Activated T-helper 17 cell treated with anti-CD3 and anti-CD28 coated beads, Interleukin-2, amount 50 U/mL, for 72 hours (primary cell): ENCODE results near the gene LTB4R2. TPM values are rescaled to one million over a fixed set of nuclear protein-coding genes. Genes with fewer than 3 reads are reported as not detected.

ENCODE experiments used
- ATAC-seq: fragments of 150-1000 bp; cut with Tn5 transposase; replicated peaks from 2 replicates; pipeline ENCODE4 v1.10.0; 2021; ENCODE audit warnings: mild to moderate bottlenecking, moderate library complexity
- H3K27ac Mint-ChIP-seq: one replicate; pipeline ENCODE4 v1.8.0; 2022; ENCODE audit warnings: mixed read lengths
- H3K27me3 Mint-ChIP-seq: one replicate; pipeline ENCODE4 v1.8.0; 2022; ENCODE audit warnings: mixed read lengths
- H3K36me3 Mint-ChIP-seq: one replicate; pipeline ENCODE4 v1.8.0; 2022; ENCODE audit warnings: low read depth, mild to moderate bottlenecking, mixed read lengths
- H3K4me1 Mint-ChIP-seq: one replicate; pipeline ENCODE4 v1.8.0; 2022; ENCODE audit warnings: mixed read lengths
- H3K4me3 Mint-ChIP-seq: one replicate; pipeline ENCODE4 v1.8.0; 2022; ENCODE audit warnings: mild to moderate bottlenecking, mixed read lengths
- H3K9me3 Mint-ChIP-seq: one replicate; pipeline ENCODE4 v1.8.0; 2022; ENCODE audit warnings: mixed read lengths
- total RNA-seq, 2 donors: library from RNA; stranded (reverse); gene quantifications; one replicate each; pipeline ENCODE4 v1.2.3, GENCODE V29; 2022

Gene LTB4R2
- total RNA-seq, 2 donors from 2014 or later: 8.7 to 13.5 TPM

DNA sequence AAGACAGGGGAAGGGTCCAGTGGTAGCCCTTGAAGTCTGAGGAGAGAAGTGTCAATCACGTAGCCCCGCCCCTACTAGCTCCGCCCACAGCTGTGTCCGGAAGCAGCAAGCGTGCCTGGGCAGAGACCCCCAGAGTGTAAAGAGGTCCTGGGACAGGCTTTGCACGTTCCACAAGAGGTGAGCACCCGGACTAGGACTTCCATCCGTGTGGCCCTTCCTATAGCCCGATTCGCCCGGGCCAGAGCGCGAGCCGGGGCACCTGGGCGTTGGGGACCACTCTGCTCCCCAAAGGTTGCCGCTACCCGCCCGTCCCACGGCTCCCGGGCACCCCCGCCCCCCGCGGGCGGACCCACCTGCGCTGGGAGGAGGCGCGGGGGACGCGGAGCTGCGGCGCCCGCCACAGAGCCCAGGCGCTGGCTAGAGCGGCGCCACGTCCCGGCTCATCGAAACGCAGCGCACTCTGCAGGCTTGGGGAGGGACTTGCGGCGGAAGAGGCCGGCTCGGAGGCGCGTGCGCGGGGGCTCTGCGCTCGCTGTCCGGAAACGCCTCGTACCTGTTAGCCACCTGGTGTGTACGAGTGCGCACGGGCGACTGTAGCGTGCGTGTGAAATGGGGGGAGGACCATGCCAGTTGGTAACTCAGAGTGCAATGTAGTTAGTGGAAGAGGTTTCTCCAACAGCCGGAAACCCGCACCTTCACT, 38.7 kb upstream of the LTB4R2 start, which contains the start of gene RABGGTA:
Gene RABGGTA (minus strand): TSS at position 464 of the 700 bp plus-strand sequence. CDS start 482 bp downstream, outside the sequence.
- Mint-ChIP-seq H3K4me1 (peaks cover 34% of the 10 kb centered on the region), H3K27me3 (no peaks in the 10 kb centered on the region), H3K9me3 (no peaks in the 10 kb centered on the region)

GRCh38 chr14:24271834-24272263, 38.1 kb upstream of the LTB4R2 start:
- peak overlapping the region; percentile 95 for H3K27ac Mint-ChIP-seq
- H3K4me3 Mint-ChIP-seq: peak overlapping the region; percentile 97
- no peaks in the 10 kb centered on the region for H3K27me3 Mint-ChIP-seq
- H3K36me3 Mint-ChIP-seq: peaks cover 15% of the 10 kb centered on the region
- ATAC-seq: no peak
- H3K9me3 Mint-ChIP-seq: no peaks in the 10 kb centered on the region
- peaks cover 34% of the 10 kb centered on the region for H3K4me1 Mint-ChIP-seq

More for the DNA sequence above, 38.7 kb upstream of the LTB4R2 start, which contains the start of gene RABGGTA:
- H3K27ac Mint-ChIP-seq: peak within 1 kb of the TSS; percentile 95
- ATAC-seq: peak; percentile 85
- peaks cover 20% of the 10 kb centered on the region for H3K36me3 Mint-ChIP-seq
- H3K4me3 Mint-ChIP-seq: peak within 1 kb of the TSS; percentile 97

DNA sequence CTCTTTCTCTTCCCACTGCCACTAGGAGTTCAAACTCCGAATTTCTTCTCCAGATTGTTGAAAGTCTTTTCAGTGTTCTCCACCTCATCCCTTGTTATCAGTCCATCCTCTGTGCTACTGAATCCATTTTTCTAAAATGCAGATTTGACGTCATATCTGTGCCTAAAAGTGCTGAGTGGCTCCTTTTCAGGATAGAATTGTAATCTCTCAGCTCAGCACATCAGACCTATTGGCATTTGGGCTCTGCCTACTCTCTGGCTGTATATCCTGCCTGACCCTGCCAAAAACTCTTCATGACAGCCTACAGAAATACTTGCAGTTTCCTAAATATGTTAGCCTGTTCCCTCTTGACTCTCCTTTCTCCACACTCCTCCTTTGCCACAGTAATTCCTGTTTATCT, 37.5 kb upstream of the LTB4R2 start:
- no peak for ATAC-seq
- peak overlapping the region; percentile 97 for H3K4me3 Mint-ChIP-seq

GRCh38 chr14:24273422-24273998, 36.4 kb upstream of the LTB4R2 start:
- H3K9me3 Mint-ChIP-seq: peaks cover 3% of the 10 kb centered on the region
- peak overlapping the region; percentile 97 for H3K4me3 Mint-ChIP-seq
- H3K36me3 Mint-ChIP-seq: peaks cover 7% of the 10 kb centered on the region
- peaks cover 40% of the 10 kb centered on the region for H3K4me1 Mint-ChIP-seq
- peak overlapping the region; percentile 40 for H3K27ac Mint-ChIP-seq
- no peaks in the 10 kb centered on the region for H3K27me3 Mint-ChIP-seq
- ATAC-seq: no peak

More for the DNA sequence above, 37.5 kb upstream of the LTB4R2 start:
- H3K36me3 Mint-ChIP-seq: peaks cover 9% of the 10 kb centered on the region
- no peaks in the 10 kb centered on the region for H3K9me3 Mint-ChIP-seq
- H3K27ac Mint-ChIP-seq: peak overlapping the region; percentile 95
- H3K4me1 Mint-ChIP-seq: peaks cover 36% of the 10 kb centered on the region
- no peaks in the 10 kb centered on the region for H3K27me3 Mint-ChIP-seq

DNA sequence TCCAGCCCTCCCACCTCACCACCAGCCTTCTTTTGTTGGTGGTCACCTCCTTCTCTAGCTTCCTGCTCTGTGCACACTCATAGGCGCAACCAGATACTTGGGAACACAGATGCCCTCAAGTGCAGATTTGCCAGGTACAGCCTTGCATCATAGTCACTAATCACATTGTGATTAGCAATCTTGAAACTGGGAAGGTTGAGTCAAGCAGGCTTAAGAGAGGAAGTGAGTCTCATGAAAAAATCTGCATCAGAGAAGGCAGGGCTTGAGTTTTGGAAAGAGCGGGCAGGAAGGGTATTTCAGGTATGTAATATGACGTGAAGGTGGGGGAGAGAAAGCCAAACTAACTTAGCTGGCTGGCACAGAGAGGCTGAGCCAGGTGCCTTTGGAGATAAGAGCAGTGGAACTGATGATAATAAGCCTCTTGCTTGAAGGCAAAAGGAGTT, 35.8 kb upstream of the LTB4R2 start:
- peak; percentile 81 for ATAC-seq

GRCh38 chr14:24277071-24277470, 32.9 kb upstream of the LTB4R2 start:
- H3K27me3 Mint-ChIP-seq: no peaks in the 10 kb centered on the region
- peaks cover 3% of the 10 kb centered on the region for H3K9me3 Mint-ChIP-seq
- no peak for ATAC-seq
- no peaks in the 10 kb centered on the region for H3K36me3 Mint-ChIP-seq
- no peak overlapping the region for H3K4me3 Mint-ChIP-seq
- H3K27ac Mint-ChIP-seq: peak overlapping the region; percentile 12
- peaks cover 54% of the 10 kb centered on the region for H3K4me1 Mint-ChIP-seq

More for the DNA sequence above, 35.8 kb upstream of the LTB4R2 start:
- Mint-ChIP-seq H3K4me3 (peak overlapping the region; percentile 97), H3K36me3 (peaks cover 6% of the 10 kb centered on the region), H3K4me1 (peaks cover 46% of the 10 kb centered on the region), H3K9me3 (peaks cover 3% of the 10 kb centered on the region), H3K27me3 (no peaks in the 10 kb centered on the region), H3K27ac (peak overlapping the region; percentile 40)

GRCh38 chr14:24277606-24278321, 32.2 kb upstream of the LTB4R2 start:
- Mint-ChIP-seq H3K4me3 (peak overlapping the region; percentile 41), H3K36me3 (no peaks in the 10 kb centered on the region), H3K27ac (peak overlapping the region; percentile 9), H3K4me1 (peaks cover 48% of the 10 kb centered on the region), H3K27me3 (no peaks in the 10 kb centered on the region), H3K9me3 (peaks cover 3% of the 10 kb centered on the region)
- ATAC-seq: no peak

DNA sequence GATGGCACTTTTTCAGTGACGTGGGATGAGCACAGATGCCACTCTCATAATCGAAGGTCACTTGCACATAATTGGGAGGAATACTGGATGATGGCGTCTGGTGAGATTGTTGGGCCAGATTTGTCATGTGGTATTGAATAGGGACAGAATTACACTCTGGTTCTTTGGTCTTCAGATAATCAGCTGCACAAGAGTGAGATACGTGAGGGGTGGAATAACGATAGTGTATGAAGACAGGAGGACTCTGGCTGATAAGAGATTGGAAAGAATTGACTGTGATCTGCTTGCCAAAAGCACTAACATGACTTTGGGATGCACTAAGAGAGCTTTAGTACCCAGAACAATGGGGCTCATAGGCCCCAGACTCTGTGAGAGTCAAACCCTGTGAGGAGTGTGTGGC, 31.5 kb upstream of the LTB4R2 start:
- Mint-ChIP-seq H3K36me3 (no peaks in the 10 kb centered on the region), H3K9me3 (peaks cover 3% of the 10 kb centered on the region), H3K27me3 (no peaks in the 10 kb centered on the region), H3K27ac (peak overlapping the region; percentile 9), H3K4me1 (peaks cover 46% of the 10 kb centered on the region), H3K4me3 (peak overlapping the region; percentile 41)
- no peak for ATAC-seq

- ATAC-seq: peak; percentile 96
- Mint-ChIP-seq H3K4me3 (peak overlapping the region; percentile 41), H3K36me3 (no peaks in the 10 kb centered on the region), H3K27me3 (no peaks in the 10 kb centered on the region), H3K9me3 (peaks cover 3% of the 10 kb centered on the region), H3K4me1 (peaks cover 36% of the 10 kb centered on the region), H3K27ac (peak overlapping the region; percentile 77)
Measured at GRCh38 chr14:24279301-24280186, 30.4 kb upstream of the LTB4R2 start.

DNA sequence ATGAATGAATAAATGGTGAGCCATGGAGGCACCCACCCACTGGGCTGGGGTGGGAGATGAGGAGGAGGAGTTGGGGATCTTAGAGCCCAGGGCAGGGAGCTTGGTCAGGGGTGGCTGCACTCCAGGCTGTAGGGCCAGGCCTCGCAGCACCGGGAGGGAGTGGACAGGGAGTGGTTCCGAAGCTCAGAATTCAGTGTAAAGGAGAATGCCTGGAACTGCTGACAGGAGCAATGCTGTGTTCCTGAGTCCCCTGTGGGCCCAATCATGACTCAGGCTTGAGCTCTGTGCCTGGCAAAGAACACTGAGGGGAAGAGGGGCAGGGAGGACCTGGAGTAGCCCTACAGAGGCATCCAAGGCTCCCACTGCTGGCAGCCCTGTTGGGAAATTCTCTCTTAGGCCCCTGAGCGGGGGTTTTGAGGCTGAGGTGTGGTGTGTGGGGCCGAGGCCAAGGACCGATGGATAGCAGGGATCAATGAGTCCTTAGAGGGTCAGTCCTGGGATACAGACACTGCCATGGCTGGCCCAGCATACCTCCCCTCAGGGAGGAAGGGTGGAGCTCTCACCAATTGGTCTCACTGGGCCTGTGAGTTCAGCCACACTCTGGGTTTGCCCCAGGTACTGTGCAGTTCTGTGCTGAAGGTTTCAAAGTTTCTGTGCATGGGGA, 29.0 kb upstream of the LTB4R2 start:
- peaks cover 30% of the 10 kb centered on the region for H3K4me1 Mint-ChIP-seq
- no peak for ATAC-seq
- no peak overlapping the region for H3K4me3 Mint-ChIP-seq
- peak overlapping the region; percentile 77 for H3K27ac Mint-ChIP-seq
- no peaks in the 10 kb centered on the region for H3K27me3 Mint-ChIP-seq
- H3K36me3 Mint-ChIP-seq: no peaks in the 10 kb centered on the region
- peaks cover 3% of the 10 kb centered on the region for H3K9me3 Mint-ChIP-seq

- Mint-ChIP-seq H3K27me3 (no peaks in the 10 kb centered on the region), H3K9me3 (peaks cover 3% of the 10 kb centered on the region), H3K36me3 (no peaks in the 10 kb centered on the region), H3K4me1 (peaks cover 30% of the 10 kb centered on the region), H3K27ac (peak overlapping the region; percentile 27), H3K4me3 (no peak overlapping the region)
- ATAC-seq: no peak
Measured at GRCh38 chr14:24281636-24282035, 28.3 kb upstream of the LTB4R2 start.

DNA sequence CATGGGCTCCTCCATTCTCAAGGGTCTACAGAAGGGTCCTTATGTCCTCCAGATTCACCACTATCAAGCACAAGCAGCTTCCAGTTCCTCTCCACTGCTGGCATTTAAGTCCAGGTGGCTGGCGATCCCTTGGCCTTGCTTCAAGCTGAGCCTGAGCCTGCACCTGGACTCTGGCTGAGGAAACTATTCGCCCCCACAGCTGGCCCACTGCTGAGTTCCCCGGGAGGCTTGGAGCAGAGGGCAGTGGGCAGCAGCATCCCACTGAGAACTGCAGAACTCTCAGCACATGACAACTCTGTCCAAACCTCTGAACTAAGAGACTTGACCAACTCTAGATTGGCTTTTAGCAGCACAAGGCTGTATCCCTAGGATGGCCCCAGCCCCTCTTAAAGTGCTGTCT, 27.2 kb upstream of the LTB4R2 start:
- Mint-ChIP-seq H3K4me3 (no peak overlapping the region), H3K36me3 (peaks cover 3% of the 10 kb centered on the region), H3K27me3 (no peaks in the 10 kb centered on the region), H3K4me1 (peaks cover 24% of the 10 kb centered on the region), H3K27ac (no peak overlapping the region), H3K9me3 (peaks cover 3% of the 10 kb centered on the region)
- ATAC-seq: no peak

GRCh38 chr14:24283796-24284460, 26.0 kb upstream of the LTB4R2 start:
- Mint-ChIP-seq H3K4me1 (peaks cover 19% of the 10 kb centered on the region), H3K9me3 (no peaks in the 10 kb centered on the region), H3K4me3 (no peak overlapping the region), H3K27me3 (no peaks in the 10 kb centered on the region), H3K27ac (no peak overlapping the region), H3K36me3 (peaks cover 9% of the 10 kb centered on the region)
- ATAC-seq: no peak
